ENCODE results near the gene CRAMP1.

GRCh38 chr16:1565083-1565805 lies 46.9 kb upstream of the CRAMP1 start:
- TF ChIP-seq, protein P1, sequence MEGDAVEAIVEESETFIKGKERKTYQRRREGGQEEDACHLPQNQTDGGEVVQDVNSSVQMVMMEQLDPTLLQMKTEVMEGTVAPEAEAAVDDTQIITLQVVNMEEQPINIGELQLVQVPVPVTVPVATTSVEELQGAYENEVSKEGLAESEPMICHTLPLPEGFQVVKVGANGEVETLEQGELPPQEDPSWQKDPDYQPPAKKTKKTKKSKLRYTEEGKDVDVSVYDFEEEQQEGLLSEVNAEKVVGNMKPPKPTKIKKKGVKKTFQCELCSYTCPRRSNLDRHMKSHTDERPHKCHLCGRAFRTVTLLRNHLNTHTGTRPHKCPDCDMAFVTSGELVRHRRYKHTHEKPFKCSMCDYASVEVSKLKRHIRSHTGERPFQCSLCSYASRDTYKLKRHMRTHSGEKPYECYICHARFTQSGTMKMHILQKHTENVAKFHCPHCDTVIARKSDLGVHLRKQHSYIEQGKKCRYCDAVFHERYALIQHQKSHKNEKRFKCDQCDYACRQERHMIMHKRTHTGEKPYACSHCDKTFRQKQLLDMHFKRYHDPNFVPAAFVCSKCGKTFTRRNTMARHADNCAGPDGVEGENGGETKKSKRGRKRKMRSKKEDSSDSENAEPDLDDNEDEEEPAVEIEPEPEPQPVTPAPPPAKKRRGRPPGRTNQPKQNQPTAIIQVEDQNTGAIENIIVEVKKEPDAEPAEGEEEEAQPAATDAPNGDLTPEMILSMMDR (IDR thresholded peaks at IDR 0.05), result no peak
- no peak for TF ChIP-seq POLR2A (IDR thresholded peaks at IDR 0.05)

Measured in adrenal gland (tissue), 5 donors.